HG03159 (cell line): Measurements from ENCODE around the gene ZRANB2.

Experiments used
- ATAC-seq: cut with Tn5 transposase; IDR thresholded peaks from one replicate; pipeline ENCODE4 v1.9.1; 2021; ENCODE audit warnings: mild to moderate bottlenecking, moderate library complexity; ENCODE audit not compliant: unreplicated experiment

ZRANB2 gene

GRCh38 chr1:71071720-71072119, 9.1 kb downstream of the ZRANB2 start:
- ATAC-seq: no peak

GRCh38 chr1:71068325-71069240, 12.3 kb downstream of the ZRANB2 start:
- ATAC-seq: peak; percentile 86

GRCh38 chr1:71054791-71055190, 26.0 kb downstream of the ZRANB2 start:
- ATAC-seq: no peak

- ATAC-seq: no peak
Measured at GRCh38 chr1:71054281-71054731, 26.5 kb downstream of the ZRANB2 start.

GRCh38 chr1:71053758-71054157, 27.1 kb downstream of the ZRANB2 start:
- no peak for ATAC-seq

- no peak for ATAC-seq
Measured at GRCh38 chr1:71053146-71053545, 27.7 kb downstream of the ZRANB2 start.

GRCh38 chr1:71049951-71050598, 30.8 kb downstream of the ZRANB2 start:
- peak; percentile 65 for ATAC-seq

GRCh38 chr1:71047635-71048607, 32.9 kb downstream of the ZRANB2 start, which contains the start of gene PTGER3:
Gene PTGER3 (minus strand): TSS chr1:71047816. CDS start chr1:71047577, 239 bp downstream.
- ATAC-seq: peak; percentile 33

- ATAC-seq: peak; percentile 24
Measured at GRCh38 chr1:71046891-71047634, 33.8 kb downstream of the ZRANB2 start.

GRCh38 chr1:71045463-71046028, 35.3 kb downstream of the ZRANB2 start:
- ATAC-seq: no peak

- no peak for ATAC-seq
Measured at GRCh38 chr1:71044833-71045232, 36.0 kb downstream of the ZRANB2 start.

- no peak for ATAC-seq
Measured at GRCh38 chr1:71043065-71043464, 37.8 kb downstream of the ZRANB2 start.

GRCh38 chr1:71041806-71042205, 39.0 kb downstream of the ZRANB2 start:
- ATAC-seq: no peak

- ATAC-seq: no peak
Measured at GRCh38 chr1:71039661-71040262, 41.1 kb downstream of the ZRANB2 start.

- ATAC-seq: no peak
Measured at GRCh38 chr1:71038942-71039341, 41.9 kb downstream of the ZRANB2 start.

GRCh38 chr1:71037829-71038620, 42.8 kb downstream of the ZRANB2 start:
- no peak for ATAC-seq

GRCh38 chr1:71037066-71037465, 43.8 kb downstream of the ZRANB2 start:
- ATAC-seq: no peak

- ATAC-seq: no peak
Measured at GRCh38 chr1:71033136-71033535, 47.7 kb downstream of the ZRANB2 start.

GRCh38 chr1:71031426-71031825, 49.4 kb downstream of the ZRANB2 start:
- no peak for ATAC-seq
